Left ventricle myocardium superior (tissue), 1 donor: ENCODE data around the gene ZNF497. TPM values are rescaled to one million over a fixed set of nuclear protein-coding genes. Genes with fewer than 3 reads are reported as not detected.
"Not testable (repeated sequence)": the region's sequence is repeated elsewhere in the genome, so short reads cannot be mapped to it uniquely, and the experiment has no call there.

Experiments used
- ATAC-seq: fragments of 200-7000 bp; cut with Tn5 transposase; one replicate; pipeline ENCODE4 v1.9.1; 2020; ENCODE audit warnings: mild to moderate bottlenecking, moderate library complexity
- DNase-seq: peaks from one replicate; pipeline ENCODE4 v3.0.0-alpha.2; 2020
- intact Hi-C: fragments of 100-400 bp; cut with micrococcal nuclease; formaldehyde crosslinking; loops from one replicate; pipeline ENCODE4 v1.11.0; 2022
- total RNA-seq: library from RNA; stranded (reverse); fragmentation: NEBNext Ultra II Directional; extraction: Animal tissue kit (Norgen Biotek cat#: 25700); gene quantifications from one replicate; pipeline ENCODE4 v1.2.1, GENCODE V29; 2021
- donor health status: DM: no; HTN: yes; CAD: no; lungs with severe emphysema.

Gene ZNF497
- total RNA-seq, 1 donor from 2014 or later: 0.55 TPM

DNA sequence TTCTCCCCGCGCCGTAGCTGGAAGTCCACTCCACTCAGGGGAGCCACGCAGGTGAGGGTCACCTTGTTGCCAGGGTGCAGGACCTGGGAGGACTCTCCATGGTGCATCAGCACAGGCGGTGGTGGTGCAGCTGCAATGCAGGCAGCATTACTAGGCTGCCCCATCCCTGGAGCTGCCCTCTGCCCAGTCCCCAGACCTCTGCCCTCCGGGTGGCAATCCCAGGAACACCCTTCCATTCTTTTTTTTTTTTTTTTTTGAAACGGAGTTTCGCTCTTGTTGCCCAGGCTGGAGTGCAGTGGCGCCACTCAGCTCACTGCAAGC is 11.0 kb downstream of the ZNF497 start:
- ATAC-seq (no peak), DNase-seq (no peak)
- intact Hi-C loops: no loop called here

DNA sequence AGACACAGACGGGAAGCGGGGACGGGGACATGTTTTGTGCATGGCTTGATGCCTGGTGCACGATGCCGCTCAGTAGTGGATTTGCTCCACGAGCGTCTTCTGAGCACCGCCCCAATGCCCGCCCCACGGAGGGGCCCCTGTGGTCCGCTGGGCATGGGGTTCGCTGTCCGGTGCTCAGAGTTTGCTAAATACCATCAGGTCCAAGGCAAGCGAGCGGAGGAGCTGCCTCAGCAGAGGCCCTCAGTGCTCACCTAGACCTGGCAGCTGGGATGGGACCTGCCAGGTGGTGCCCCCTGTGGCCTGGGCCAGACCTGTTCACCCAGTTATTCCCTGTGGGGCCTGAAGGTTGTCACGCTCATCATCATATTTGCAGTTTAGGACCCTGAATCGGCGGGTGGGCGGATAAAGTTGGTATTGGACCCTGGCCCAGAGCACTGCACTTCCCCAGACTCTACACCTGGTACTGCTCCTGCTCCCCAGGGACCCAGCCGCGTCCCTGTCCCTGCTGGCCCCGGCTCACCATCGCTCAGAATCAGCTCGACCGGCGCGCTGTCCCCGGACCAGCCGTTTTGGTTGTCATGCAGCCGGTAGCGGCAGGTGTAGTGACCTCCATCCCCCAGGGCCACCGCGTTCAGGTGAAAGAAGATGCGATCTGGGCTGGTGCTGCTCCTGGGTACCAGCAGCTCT is 11.5 kb downstream of the ZNF497 start:
- no peak for ATAC-seq
- no peak for DNase-seq
- intact Hi-C loops: no loop called here

DNA sequence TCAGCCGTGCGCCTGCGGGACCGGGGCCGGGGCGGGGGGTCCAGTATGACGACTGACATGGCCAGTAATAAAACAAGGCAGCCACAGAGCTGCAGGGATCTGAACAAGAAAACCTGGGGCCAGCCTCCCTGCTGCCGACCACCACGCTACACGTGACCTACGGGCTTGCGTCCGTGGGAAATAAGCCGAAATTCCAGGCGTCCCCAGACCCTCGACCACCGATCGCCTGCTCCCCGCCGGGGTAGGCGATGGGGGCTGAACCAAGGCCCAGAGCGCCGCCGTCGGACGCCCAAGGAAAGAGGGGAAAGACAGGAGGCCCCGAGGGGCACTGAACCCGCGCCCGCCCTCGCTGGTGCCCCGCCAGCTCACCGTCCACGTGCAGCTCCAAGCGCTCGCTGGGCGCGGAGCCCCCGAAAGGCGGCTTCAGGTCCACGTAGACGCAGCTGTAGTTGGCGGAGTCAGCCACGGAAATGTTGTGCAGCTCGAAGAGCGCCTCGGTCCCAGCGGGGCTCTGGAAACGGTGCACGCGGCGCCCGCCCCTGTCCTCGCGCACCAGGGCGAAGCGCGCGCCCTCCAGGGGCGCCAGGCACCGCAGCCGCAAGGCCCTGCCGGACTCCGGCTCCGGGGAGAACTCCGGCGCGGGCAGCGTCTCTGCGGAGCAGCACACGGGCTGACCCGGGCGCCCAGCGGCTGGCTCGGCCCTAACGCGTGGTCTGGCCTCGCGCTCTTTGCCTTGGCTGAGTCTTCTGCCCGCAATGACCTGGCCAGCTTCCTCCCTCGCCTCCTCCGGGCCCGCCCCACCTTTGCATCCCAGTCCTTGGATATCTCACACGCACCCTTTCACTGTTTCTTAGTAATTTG is 12.3 kb downstream of the ZNF497 start:
- ATAC-seq: peak; percentile 24
- DNase-seq: peak; percentile 39
- intact Hi-C loops: no loop called here

- ATAC-seq: no peak
- intact Hi-C loops: no loop called here
- no peak for DNase-seq
These were observed 13.0 kb downstream of the ZNF497 start for GRCh38 chr19:58349590-58349989.

- intact Hi-C loops, ATAC-seq, DNase-seq: not testable (repeated sequence)
These were observed 14.5 kb downstream of the ZNF497 start for GRCh38 chr19:58348080-58348479.

DNA sequence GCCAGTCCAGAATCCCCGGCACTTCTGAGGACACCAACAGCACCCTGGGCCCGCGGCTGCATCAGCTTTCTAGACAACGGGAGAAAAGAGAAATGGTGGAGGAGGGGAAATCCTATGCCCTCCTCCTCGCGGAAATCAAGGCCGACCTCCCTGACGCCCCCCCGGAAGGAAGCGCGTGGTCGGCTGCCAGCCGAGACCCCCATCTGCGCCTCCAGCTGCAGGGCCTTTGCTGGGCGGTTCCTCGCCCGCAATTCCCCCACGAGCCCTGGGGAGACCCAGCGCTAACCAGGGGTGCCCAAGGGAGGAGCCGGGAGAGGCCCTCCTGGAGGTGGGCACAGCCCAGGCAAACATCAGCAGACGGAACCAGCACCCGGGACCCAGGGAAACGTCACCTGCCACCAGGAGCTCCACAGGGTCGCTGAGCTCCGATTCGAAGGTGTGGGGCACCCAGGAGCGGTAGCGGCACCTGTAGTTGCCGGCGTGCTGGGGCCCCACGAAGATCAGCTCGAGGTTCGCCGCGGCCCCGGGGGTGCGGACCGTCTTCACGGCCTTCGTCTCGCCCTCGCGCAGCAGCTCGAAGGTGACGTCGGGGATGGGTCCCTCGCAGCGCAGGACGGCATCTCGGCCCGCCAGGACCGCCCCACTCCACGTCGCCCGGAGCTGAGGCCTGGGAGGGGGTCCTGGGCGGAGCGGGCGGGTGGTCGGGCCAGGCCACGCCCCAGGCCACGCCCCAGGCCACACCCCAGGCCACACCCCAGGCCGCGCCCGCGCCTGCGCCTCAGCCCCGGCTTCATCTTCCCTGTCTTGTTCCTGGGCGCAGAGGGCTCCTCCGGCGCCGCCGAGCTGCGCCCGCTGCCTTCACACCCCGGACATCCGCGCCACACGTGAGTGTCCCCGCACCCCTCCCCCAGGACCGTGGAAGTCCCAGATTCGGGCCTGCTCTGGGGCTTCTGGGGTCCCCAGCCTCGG is 15.3 kb downstream of the ZNF497 start:
- intact Hi-C loops: no loop called here
- DNase-seq: peak; percentile 81
- ATAC-seq: peak; percentile 96

DNA sequence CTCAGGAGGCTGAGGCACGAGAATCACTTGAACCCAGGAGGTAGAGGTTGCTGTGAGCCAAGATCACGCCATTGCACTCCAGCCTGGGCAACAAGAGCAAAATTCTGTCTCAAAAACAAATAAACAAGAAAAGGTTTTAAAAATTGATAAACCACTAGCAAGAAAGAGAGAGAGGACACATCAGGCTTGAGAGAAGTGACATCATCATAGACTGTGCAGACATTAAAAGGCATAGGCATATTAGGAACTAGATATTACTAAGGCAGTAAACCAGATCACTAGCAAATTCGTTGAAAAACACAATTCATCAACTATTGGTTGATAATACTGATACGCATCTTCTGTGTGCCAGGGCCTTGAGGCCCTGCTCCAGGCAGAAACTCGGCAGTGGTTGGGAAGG is 17.0 kb downstream of the ZNF497 start:
- intact Hi-C loops: no loop called here
- ATAC-seq (no peak), DNase-seq (no peak)

DNA sequence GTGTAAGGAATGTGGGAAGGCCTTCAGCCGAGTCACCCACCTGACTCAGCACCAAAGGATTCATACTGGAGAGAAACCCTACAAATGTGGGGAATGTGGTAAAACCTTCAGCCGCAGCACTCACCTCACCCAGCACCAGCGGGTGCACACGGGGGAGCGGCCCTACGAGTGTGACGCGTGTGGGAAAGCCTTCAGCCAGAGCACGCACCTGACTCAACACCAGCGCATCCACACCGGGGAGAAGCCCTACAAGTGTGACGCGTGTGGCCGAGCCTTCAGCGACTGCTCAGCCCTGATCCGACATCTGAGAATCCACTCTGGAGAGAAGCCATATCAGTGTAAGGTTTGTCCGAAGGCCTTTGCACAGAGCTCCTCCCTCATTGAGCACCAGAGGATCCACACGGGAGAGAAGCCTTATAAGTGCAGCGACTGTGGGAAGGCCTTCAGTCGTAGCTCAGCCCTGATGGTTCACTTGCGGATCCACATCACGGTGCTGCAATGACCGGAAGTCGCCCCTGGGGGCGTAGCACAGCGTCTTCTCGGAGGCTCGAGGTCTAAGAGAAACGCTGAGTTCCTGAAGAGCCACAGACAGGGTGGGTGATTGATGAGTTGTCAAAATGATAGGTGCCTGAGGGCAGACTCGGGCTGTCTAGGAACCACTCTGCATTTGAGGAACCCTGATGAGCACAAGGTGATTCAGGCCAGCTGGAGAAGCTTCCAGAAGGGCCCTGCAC is 23.6 kb downstream of the ZNF497 start:
- intact Hi-C loops: no loop called here
- DNase-seq (no peak), ATAC-seq (no peak)

DNA sequence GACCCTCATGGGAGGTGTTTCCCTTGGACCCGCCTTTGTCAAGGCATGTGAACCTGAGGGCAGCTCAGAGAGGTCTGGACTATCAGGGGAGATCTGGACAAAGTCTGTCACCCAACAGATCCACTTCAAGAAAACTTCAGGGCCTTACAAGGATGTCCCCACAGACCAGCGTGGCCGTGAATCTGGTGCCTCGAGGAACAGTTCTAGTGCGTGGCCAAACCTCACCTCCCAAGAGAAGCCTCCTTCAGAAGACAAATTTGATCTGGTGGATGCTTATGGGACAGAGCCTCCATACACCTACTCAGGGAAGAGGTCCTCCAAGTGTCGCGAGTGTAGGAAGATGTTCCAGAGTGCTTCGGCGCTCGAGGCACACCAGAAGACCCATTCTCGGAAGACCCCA is 24.2 kb downstream of the ZNF497 start:
- intact Hi-C loops: no loop called here
- ATAC-seq (no peak), DNase-seq (no peak)

DNA sequence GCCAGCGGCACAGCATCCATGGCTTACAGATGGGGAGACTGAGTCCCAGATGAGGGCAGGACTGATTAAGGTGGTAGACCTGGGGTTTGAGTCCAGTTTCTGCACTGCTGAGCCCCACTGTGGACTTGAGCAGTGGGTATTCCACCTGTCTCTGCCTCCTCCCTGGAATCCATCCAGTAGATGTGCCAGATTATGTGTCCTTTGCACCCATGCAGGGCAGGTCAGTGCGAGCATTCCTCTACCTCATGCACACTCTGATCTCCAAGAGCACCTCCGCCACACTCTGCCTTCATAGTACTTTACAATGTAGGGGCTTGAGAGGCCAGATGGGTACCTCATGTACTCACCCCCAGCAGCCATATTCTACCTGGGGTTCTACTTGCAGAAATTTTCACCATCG is 25.7 kb downstream of the ZNF497 start:
- ATAC-seq: no peak
- intact Hi-C loops: no loop called here

DNA sequence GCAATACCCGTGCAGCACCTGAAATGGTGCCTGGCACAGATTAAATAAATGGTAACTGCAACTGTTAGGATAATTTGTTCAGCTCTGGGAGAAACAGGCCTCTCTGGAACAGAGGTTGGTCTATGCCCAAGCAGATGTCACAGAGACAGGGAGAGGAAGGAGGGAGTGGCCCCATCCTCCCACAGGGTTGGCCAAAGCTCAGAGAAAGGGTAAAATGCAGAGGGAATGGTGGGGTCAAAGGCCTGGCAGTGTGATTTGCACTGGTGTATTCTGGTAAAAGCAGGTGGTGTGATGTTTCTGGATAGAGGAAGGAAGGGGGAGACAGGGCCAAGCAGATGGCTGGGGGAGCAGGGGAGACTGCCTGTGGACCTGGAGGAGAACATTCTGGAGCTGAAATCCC is 26.3 kb downstream of the ZNF497 start:
- ATAC-seq (no peak), DNase-seq (no peak)
- intact Hi-C loops: no loop called here

More for the DNA sequence above, 25.7 kb downstream of the ZNF497 start:
- no peak for DNase-seq

GRCh38 chr19:58335630-58336029 is 26.9 kb downstream of the ZNF497 start:
- no peak for DNase-seq
- ATAC-seq: no peak
- intact Hi-C loops: no loop called here

DNA sequence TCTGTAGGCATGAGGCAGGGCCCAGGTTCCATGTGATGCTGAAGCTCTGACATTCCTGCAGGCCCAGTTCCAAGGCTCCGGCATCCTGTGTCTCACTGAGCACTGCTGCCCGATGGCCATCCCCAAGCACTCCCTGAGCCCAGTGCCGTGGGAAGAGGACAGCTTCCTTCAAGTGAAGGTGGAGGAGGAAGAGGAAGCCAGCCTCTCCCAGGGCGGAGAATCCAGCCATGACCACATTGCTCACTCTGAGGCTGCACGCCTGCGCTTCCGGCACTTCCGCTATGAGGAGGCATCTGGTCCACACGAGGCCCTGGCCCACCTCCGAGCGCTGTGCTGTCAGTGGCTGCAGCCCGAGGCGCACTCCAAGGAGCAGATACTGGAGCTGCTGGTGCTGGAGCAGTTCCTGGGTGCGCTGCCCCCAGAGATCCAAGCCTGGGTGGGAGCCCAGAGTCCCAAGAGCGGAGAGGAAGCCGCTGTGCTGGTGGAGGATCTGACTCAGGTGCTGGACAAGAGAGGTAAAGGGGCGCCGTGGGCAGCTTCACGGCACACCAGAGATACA is 27.8 kb downstream of the ZNF497 start:
- DNase-seq (no peak), ATAC-seq (no peak)
- intact Hi-C loops: no loop called here

- DNase-seq (no peak), ATAC-seq (no peak)
- intact Hi-C loops: no loop called here
These were observed 29.9 kb downstream of the ZNF497 start for GRCh38 chr19:58332697-58333096.

DNA sequence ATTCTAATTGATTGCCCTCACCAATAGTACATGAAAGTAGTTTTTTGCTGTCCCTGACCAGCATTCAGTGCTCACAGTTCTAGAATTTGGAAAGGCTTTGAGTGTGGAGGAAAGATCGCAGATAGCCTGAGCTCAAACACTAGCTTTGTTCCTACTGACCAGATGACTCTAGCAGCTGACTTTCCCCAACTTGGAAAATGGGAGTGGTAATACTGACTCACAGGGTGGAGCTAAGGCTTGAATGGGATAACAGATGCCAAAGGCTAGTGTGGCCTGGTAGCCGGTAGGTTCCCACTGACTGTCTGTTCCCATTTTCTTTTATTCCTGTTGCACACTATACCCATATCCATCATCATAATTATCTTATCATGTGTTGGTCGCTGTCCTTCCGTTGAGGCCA is 32.1 kb downstream of the ZNF497 start:
- intact Hi-C loops: no loop called here
- ATAC-seq: no peak
- no peak for DNase-seq

DNA sequence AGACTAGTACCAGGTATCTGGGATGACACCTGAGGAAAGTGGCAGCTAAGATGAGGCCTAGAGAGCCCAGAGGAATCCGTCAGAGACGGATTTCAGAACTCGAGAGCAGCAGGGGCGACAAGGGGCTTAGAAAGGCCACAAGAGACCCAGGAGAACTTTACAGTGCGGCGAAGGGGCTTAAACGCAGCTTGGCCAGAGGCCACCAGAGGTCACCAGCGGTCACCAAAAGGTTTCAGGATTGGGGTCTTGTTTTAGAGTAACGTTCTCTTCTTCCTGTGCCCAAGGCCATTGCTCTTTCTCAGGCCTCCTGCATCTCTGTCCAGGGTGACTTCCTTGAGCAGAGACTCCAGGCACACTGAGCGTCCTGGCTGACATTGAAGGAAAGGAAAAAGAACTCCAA is 33.6 kb downstream of the ZNF497 start:
- no peak for ATAC-seq
- DNase-seq: no peak
- intact Hi-C loops: no loop called here

GRCh38 chr19:58326914-58327726 is 35.4 kb downstream of the ZNF497 start, which contains the start of gene ZSCAN22:
Gene ZSCAN22 (plus strand): TSS chr19:58326994. CDS start chr19:58334803, 7,809 bp downstream.
- intact Hi-C loops: no loop called here
- ATAC-seq (peak; percentile 98), DNase-seq (peak; percentile 98)

GRCh38 chr19:58326501-58326913 is 36.0 kb downstream of the ZNF497 start:
- no peak for DNase-seq
- peak; percentile 18 for ATAC-seq
- intact Hi-C loops: no loop called here
